HepG2 (cell line): ENCODE measurements around the gene SERINC2. TPM values are rescaled to one million over a fixed set of nuclear protein-coding genes. Genes with fewer than 3 reads are reported as not detected.

Experiments used
- ATAC-seq: fragments of 200-7000 bp; cut with Tn5 transposase; 3 replicates; pipeline ENCODE4 v1.9.1; 2020; ENCODE audit warnings: mild to moderate bottlenecking, moderate library complexity
- BruUV-seq: library from RNA; stranded (reverse); fragments of 400-500 nt; replicated peaks from 2 replicates; lab custom pipeline; 2021; lab: Mats Ljungman, UMichigan
- CTCF ChIA-PET: fragments of 300-600 bp; formaldehyde crosslinking; extraction: SDS; loops from one replicate; lab custom pipeline; 2021; ENCODE audit warnings: low total read pairs, inconsistent platforms, low intra/inter-chr PET ratio; lab: Yijun Ruan, JAX
- POLR2A ChIA-PET: fragments of 350-600 bp; sonication (Branson Sonifier 250); formaldehyde crosslinking; loops from one replicate; lab custom pipeline; 2020; ENCODE audit warnings: antibody characterized with exemption, inconsistent platforms; lab: Yijun Ruan, JAX
- DNase-seq: peaks from one replicate; pipeline ENCODE4 v3.0.0-alpha.2; 2015; ENCODE audit warnings: low spot score
- FAIRE-seq: peaks from 3 replicates; lab custom pipeline; 2011; peaks lifted over from hg19 to GRCh38; lab: Jason Lieb, UNC
- H2AFZ ChIP-seq: one replicate; pipeline ENCODE4 v1.6.1; 2011; ENCODE audit warnings: low read length, inconsistent platforms
- H3K27ac ChIP-seq: fragments of 300-600 bp; 3 replicates; pipeline ENCODE4 v1.8.0; 2011; ENCODE audit warnings: mixed run types, mild to moderate bottlenecking, mixed read lengths, low read length, inconsistent platforms; ENCODE audit not compliant: insufficient read depth; ENCODE audit errors: extremely low read length
- H3K27me3 ChIP-seq, 2 experiments: fragments of 200-600 bp in 1 of 2; 2 replicates in 1 of 2; 3 replicates in 1 of 2; pipeline versions ENCODE4 v1.6.0 to v1.8.0; 2011; ENCODE audit warnings: low read length in 2 of 2, mild to moderate bottlenecking in 2 of 2, moderate library complexity in 2 of 2, inconsistent platforms in 1 of 2; ENCODE audit not compliant: insufficient read depth in 2 of 2, control insufficient read depth in 1 of 2
- H3K36me3 ChIP-seq, 2 experiments: fragments of 200-600 bp in 1 of 2; replicated peaks in 1 of 2; 2 replicates in 1 of 2; 3 replicates in 1 of 2; pipeline versions ENCODE4 v1.5.1 to v1.8.0; 2011; ENCODE audit warnings: low read length in 2 of 2, inconsistent platforms in 1 of 2; ENCODE audit not compliant: insufficient read depth in 2 of 2, control insufficient read depth in 1 of 2
- H3K4me1 ChIP-seq: 2 replicates; pipeline ENCODE4 v1.5.1; 2012; ENCODE audit warnings: low read length, inconsistent platforms; ENCODE audit not compliant: insufficient read depth
- H3K4me2 ChIP-seq: 2 replicates; pipeline ENCODE4 v1.6.0; 2011; ENCODE audit warnings: low read depth, low read length, inconsistent platforms
- H3K4me3 ChIP-seq, 3 experiments: fragments of 200-600 bp in 1 of 3; sonication (generic), shearing (Covaris generic) in 1 of 3; replicated peaks in 1 of 3; 2 replicates each; pipeline ENCODE4 v1.5.1; 2011 to 2016; ENCODE audit warnings: low read length in 3 of 3, inconsistent platforms in 2 of 3, low read depth in 2 of 3, mild to moderate bottlenecking in 2 of 3, control low read depth in 1 of 3, mixed read lengths in 1 of 3; ENCODE audit not compliant: insufficient read depth in 1 of 3
- H3K79me2 ChIP-seq: one replicate; pipeline ENCODE4 v1.6.1; 2011; ENCODE audit warnings: low read length, inconsistent platforms; ENCODE audit not compliant: insufficient read depth
- H3K9ac ChIP-seq: 2 replicates; pipeline ENCODE4 v1.6.0; 2011; ENCODE audit warnings: mild to moderate bottlenecking, low read depth, low read length, inconsistent platforms; ENCODE audit not compliant: insufficient read depth
- H3K9me3 ChIP-seq: 2 replicates; pipeline ENCODE4 v1.5.1; 2012; ENCODE audit warnings: mild to moderate bottlenecking, low read length
- H4K20me1 ChIP-seq: 2 replicates; pipeline ENCODE4 v1.6.0; 2011; ENCODE audit warnings: inconsistent platforms, mild to moderate bottlenecking, low read length, moderate library complexity; ENCODE audit not compliant: insufficient read depth
- PHF5A ChIP-seq: IDR thresholded peaks from one replicate; pipeline ENCODE4 v1.6.1; 2018; ENCODE audit warnings: low read depth, missing genetic modification reagents; ENCODE audit not compliant: unreplicated experiment
- ZNF101 ChIP-seq: sonication (generic); formaldehyde crosslinking; IDR thresholded peaks from 2 replicates; pipeline ENCODE4 v1.4.0; 2020; ENCODE audit warnings: mild to moderate bottlenecking, low read depth, missing genetic modification reagents, borderline replicate concordance
- ZNF557 ChIP-seq: sonication (generic); formaldehyde crosslinking; IDR thresholded peaks from 2 replicates; pipeline ENCODE4 v1.4.0; 2020; ENCODE audit warnings: missing genetic modification reagents
- ZNF7 ChIP-seq: IDR thresholded peaks from 2 replicates; pipeline ENCODE4 v1.6.1; 2016; ENCODE audit warnings: missing biosample characterization, missing genetic modification reagents
- WGBS: methylation state at CpG from one replicate; pipeline ENCODE4 v1.1.6; 2017; ENCODE audit warnings: low lambda C conversion rate; 5-methylcytosine and 5-hydroxymethylcytosine counted together
- in situ Hi-C: cut with HindIII; loops from 2 replicates; pipeline ENCODE4 v1.10.0; 2017; ENCODE audit warnings: low pct_unique_long_range_greater_than_20kb; ENCODE audit not compliant: extremely low pct_ligation_motif_present
- intact Hi-C: fragments of 100-400 bp; cut with micrococcal nuclease; formaldehyde crosslinking; loops from one replicate; pipeline ENCODE4 v1.10.0; 2022; ENCODE audit not compliant: unreplicated experiment
- polyA plus RNA-seq, 8 experiments: library from polyadenylated mRNA; depleted of rRNA in 3 of 8; stranded (reverse) in 7 of 8; unstranded in 1 of 8; fragments of >200 nt; fragmentation: Illumina TruSeq in 4 of 8; extraction: Trizol in 4 of 8; gene quantifications; 2 replicates each; pipeline versions ENCODE4 v1.2.1 to v1.2.3, GENCODE V29; 2011 to 2016; ENCODE audit warnings: low read depth in 4 of 8, missing spikeins in 1 of 8, mixed read lengths in 1 of 8; ENCODE audit not compliant: insufficient read depth in 1 of 8
- total RNA-seq, 5 experiments: library from RNA; depleted of rRNA; stranded (reverse); fragments of >200 nt; fragmentation: Illumina TruSeq; extraction: Trizol; gene quantifications; 2 replicates each; pipeline ENCODE4 v1.2.3, GENCODE V29; 2016; ENCODE audit warnings: low read depth in 1 of 5
- TF ChIP-seq, protein P1 (sequence below): sonication (generic); formaldehyde crosslinking; IDR thresholded peaks from 2 replicates; pipeline ENCODE4 v1.5.0; 2020; ENCODE audit warnings: mild to moderate bottlenecking, missing genetic modification reagents, moderate library complexity
- TF ChIP-seq, protein P2 (sequence below): sonication (generic); formaldehyde crosslinking; IDR thresholded peaks from 2 replicates; pipeline ENCODE4 v1.9.0; 2021; ENCODE audit warnings: missing genetic modification reagents, mild to moderate bottlenecking, borderline replicate concordance
- TF ChIP-seq, protein P3 (sequence below): sonication (generic); formaldehyde crosslinking; IDR thresholded peaks from 2 replicates; pipeline ENCODE4 v1.9.0; 2022; ENCODE audit warnings: missing genetic modification reagents, mild to moderate bottlenecking, borderline replicate concordance

The SERINC2 gene
- total and polyA plus RNA-seq, 2 of the 13 experiments (the other 11 are each of a cell fraction or from before 2014, with no cell fraction given) = 4.8 to 126 TPM

DNA sequence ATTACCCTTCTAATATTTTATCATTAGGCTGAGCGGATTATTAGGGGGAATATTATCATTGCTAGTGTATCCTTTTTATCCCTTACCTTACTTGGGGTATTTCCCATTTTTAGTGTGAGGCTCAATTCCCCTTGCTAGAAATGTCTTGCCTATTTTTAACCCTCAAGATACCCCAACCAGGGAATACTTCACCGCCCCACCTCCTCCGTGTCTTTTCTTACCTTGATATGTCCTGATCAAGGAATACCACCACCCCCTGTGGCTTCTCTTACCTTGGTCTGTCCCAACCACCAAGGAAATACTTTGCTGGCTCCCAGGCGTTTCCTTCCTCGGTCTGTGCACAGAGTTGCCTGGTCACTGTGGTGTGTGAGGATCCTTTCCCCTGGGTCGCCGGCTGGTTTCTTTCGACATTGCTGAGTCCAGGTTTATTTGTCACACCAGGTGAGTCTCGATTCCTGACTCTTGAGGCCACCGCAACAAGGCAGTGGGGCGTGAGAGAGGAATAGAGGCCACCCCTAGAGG lies 57.8 kb downstream of the SERINC2 start:
- Histone ChIP-seq H3K4me1 (peaks cover 31% of the 10 kb centered on the region), H4K20me1 (no peaks in the 10 kb centered on the region), H3K9ac (no peak overlapping the region), H3K9me3 (peaks cover 19% of the 10 kb centered on the region), H3K4me2 (no peak overlapping the region), H3K79me2 (no peaks in the 10 kb centered on the region)
- POLR2A ChIA-PET = interaction anchor here (1.3 kb wide), 1 partner anchor 38 kb away, joined by 5 read pairs; no protein-coding TSS in a partner anchor
- in situ Hi-C loops = no loop called here
- WGBS = 93% methylated on average over 11 of the region's 11 CpGs
- DNase-seq = no peak
- ATAC-seq = no peak
- TF ChIP-seq ZNF557 (no peak), PHF5A (no peak), ZNF7 (CRISPR knock-in tag) (no peak), ZNF101 (CRISPR knock-in tag) (no peak)
- TF ChIP-seq, protein P1, sequence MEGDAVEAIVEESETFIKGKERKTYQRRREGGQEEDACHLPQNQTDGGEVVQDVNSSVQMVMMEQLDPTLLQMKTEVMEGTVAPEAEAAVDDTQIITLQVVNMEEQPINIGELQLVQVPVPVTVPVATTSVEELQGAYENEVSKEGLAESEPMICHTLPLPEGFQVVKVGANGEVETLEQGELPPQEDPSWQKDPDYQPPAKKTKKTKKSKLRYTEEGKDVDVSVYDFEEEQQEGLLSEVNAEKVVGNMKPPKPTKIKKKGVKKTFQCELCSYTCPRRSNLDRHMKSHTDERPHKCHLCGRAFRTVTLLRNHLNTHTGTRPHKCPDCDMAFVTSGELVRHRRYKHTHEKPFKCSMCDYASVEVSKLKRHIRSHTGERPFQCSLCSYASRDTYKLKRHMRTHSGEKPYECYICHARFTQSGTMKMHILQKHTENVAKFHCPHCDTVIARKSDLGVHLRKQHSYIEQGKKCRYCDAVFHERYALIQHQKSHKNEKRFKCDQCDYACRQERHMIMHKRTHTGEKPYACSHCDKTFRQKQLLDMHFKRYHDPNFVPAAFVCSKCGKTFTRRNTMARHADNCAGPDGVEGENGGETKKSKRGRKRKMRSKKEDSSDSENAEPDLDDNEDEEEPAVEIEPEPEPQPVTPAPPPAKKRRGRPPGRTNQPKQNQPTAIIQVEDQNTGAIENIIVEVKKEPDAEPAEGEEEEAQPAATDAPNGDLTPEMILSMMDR (CRISPR knock-in tag) = no peak
- TF ChIP-seq, protein P2, sequence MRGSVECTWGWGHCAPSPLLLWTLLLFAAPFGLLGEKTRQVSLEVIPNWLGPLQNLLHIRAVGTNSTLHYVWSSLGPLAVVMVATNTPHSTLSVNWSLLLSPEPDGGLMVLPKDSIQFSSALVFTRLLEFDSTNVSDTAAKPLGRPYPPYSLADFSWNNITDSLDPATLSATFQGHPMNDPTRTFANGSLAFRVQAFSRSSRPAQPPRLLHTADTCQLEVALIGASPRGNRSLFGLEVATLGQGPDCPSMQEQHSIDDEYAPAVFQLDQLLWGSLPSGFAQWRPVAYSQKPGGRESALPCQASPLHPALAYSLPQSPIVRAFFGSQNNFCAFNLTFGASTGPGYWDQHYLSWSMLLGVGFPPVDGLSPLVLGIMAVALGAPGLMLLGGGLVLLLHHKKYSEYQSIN = no peak
- TF ChIP-seq, protein P3, sequence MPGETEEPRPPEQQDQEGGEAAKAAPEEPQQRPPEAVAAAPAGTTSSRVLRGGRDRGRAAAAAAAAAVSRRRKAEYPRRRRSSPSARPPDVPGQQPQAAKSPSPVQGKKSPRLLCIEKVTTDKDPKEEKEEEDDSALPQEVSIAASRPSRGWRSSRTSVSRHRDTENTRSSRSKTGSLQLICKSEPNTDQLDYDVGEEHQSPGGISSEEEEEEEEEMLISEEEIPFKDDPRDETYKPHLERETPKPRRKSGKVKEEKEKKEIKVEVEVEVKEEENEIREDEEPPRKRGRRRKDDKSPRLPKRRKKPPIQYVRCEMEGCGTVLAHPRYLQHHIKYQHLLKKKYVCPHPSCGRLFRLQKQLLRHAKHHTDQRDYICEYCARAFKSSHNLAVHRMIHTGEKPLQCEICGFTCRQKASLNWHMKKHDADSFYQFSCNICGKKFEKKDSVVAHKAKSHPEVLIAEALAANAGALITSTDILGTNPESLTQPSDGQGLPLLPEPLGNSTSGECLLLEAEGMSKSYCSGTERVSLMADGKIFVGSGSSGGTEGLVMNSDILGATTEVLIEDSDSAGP (CRISPR knock-in tag) = no peak
- TF ChIP-seq, all 625 proteins: peak for 0
- Histone ChIP-seq H3K27ac (no peak overlapping the region), H3K4me3 (no peak overlapping the region), H2AFZ (no peak overlapping the region), H3K27me3 (no peaks in the 10 kb centered on the region), H3K36me3 (no peaks in the 10 kb centered on the region)
- no TSS peak for BruUV-seq
- no peak for FAIRE-seq
- intact Hi-C loops = no loop called here
- CTCF ChIA-PET = no interaction called here
